Mucosa of descending colon (tissue), 3 donors: ENCODE results near the gene CNTRL. TPM values are rescaled to one million over a fixed set of nuclear protein-coding genes. Genes with fewer than 3 reads are reported as not detected.
"Not testable (repeated sequence)": the region's sequence is repeated elsewhere in the genome, so short reads cannot be mapped to it uniquely, and the experiment has no call there.

Experiments used
- ATAC-seq: fragments of 200-7000 bp; cut with Tn5 transposase; one replicate; pipeline ENCODE4 v1.9.1; 2020; ENCODE audit warnings: mild to moderate bottlenecking, moderate library complexity
- DNase-seq, 3 donors: peaks; one replicate each; pipeline ENCODE4 v3.0.0-alpha.2; 2020
- H3K36me3 ChIP-seq: fragments of 200-600 bp; one replicate; pipeline ENCODE4 v1.8.0; 2021; ENCODE audit warnings: low read depth, mild to moderate bottlenecking
- H3K4me1 ChIP-seq: fragments of 200-600 bp; one replicate; pipeline ENCODE4 v1.8.0; 2021; ENCODE audit warnings: low read depth, mild to moderate bottlenecking
- H3K4me3 ChIP-seq: fragments of 200-600 bp; one replicate; pipeline ENCODE4 v1.8.0; 2021; ENCODE audit warnings: mild to moderate bottlenecking
- H3K9me3 ChIP-seq: fragments of 200-600 bp; one replicate; pipeline ENCODE4 v1.8.0; 2021; ENCODE audit warnings: mild to moderate bottlenecking
- intact Hi-C, 2 donors: fragments of 100-400 bp; cut with DNase I in 1 of 2; cut with micrococcal nuclease in 1 of 2; formaldehyde crosslinking; loops; one replicate each; pipeline versions ENCODE4 v1.11.0 to v1.11.1; 2022; cut with DNase I, micrococcal nuclease
- total RNA-seq, 3 donors: library from RNA; stranded (reverse); fragmentation: NEBNext Ultra II Directional in 2 of 3; extraction: Animal tissue kit (Norgen Biotek cat#: 25700) in 2 of 3; gene quantifications; one replicate each; pipeline versions ENCODE4 v1.2.1 to v1.2.4, GENCODE V29; 2021 to 2023
- TF ChIP-seq, protein P1 (sequence below): fragments of 200-600 bp; IDR thresholded peaks from one replicate; pipeline ENCODE4 v1.8.0; 2022; ENCODE audit warnings: antibody characterized with exemption, mild to moderate bottlenecking
- donor health status: DM: no; HTN: no; CAD: no; lungs with moderate emphysema.
- donor health status: DM: no; HTN: no; CAD: no.
- donor health status: DM: no; HTN: yes; CAD: no.

CNTRL gene
- total RNA-seq, 3 donors from 2014 or later, result 9.6 to 12.4 (median 9.7) TPM

- H3K4me3 ChIP-seq, result no peak overlapping the region
- no peak for ATAC-seq
- TF ChIP-seq, protein P1, sequence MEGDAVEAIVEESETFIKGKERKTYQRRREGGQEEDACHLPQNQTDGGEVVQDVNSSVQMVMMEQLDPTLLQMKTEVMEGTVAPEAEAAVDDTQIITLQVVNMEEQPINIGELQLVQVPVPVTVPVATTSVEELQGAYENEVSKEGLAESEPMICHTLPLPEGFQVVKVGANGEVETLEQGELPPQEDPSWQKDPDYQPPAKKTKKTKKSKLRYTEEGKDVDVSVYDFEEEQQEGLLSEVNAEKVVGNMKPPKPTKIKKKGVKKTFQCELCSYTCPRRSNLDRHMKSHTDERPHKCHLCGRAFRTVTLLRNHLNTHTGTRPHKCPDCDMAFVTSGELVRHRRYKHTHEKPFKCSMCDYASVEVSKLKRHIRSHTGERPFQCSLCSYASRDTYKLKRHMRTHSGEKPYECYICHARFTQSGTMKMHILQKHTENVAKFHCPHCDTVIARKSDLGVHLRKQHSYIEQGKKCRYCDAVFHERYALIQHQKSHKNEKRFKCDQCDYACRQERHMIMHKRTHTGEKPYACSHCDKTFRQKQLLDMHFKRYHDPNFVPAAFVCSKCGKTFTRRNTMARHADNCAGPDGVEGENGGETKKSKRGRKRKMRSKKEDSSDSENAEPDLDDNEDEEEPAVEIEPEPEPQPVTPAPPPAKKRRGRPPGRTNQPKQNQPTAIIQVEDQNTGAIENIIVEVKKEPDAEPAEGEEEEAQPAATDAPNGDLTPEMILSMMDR, result no peak
- no peaks in the 10 kb centered on the region for H3K4me1 ChIP-seq
- intact Hi-C loops, result no loop called here
- H3K36me3 ChIP-seq, result no peaks in the 10 kb centered on the region
- no peak for DNase-seq
- no peaks in the 10 kb centered on the region for H3K9me3 ChIP-seq
Observed at GRCh38 chr9:121034529-121034928, 40.2 kb upstream of the CNTRL start.

DNA sequence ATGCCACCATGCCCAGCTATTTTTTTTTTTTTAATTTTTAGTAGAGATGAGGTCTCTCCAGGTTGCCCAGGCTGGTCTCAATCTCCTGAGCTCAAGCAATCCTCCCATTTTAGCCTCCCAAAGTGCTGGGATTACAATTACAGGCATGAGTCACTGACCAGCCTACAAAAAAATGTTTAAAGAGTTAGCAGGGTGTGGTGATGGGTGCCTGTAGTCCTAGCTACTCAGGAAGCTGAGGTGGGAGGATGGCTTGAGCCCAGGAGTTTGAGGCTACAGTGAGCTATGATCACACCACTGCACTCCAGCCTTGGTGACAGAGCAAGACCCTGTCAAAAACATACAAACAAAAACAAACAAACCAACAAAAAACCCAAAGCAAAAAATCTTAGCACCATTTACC lies 39.0 kb upstream of the CNTRL start:
- ATAC-seq, H3K36me3 ChIP-seq, H3K9me3 ChIP-seq, intact Hi-C loops, H3K4me3 ChIP-seq, DNase-seq, H3K4me1 ChIP-seq: not testable (repeated sequence)

- Histone ChIP-seq H3K4me3 (no peak overlapping the region), H3K9me3 (no peaks in the 10 kb centered on the region), H3K36me3 (no peaks in the 10 kb centered on the region), H3K4me1 (no peaks in the 10 kb centered on the region)
- TF ChIP-seq, protein P1, result no peak
- intact Hi-C loops, result no loop called here
- no peak for DNase-seq
- no peak for ATAC-seq
Observed at GRCh38 chr9:121038362-121038761, 36.4 kb upstream of the CNTRL start.

DNA sequence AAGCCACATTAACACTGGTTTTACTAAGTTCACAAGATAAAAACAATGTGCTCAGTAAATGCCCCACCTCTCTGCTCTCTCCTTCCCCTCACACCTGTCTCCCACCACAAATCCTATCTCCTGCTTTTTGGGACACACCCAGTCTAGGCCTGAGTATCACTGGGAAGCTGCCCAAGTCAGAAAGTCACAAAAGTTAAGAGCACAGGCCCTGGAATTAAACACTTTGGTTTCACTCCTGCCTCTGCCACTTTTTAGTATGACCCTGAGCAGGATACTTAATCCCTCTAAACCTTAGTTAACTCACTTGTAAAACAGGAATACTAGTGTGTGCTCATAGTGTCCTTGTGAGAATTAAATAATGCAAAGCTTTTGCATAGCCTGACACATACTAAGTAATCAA lies 36.0 kb upstream of the CNTRL start:
- intact Hi-C loops, result no loop called here
- TF ChIP-seq, protein P1, result no peak
- no peak for DNase-seq
- ATAC-seq, result no peak
- Histone ChIP-seq H3K4me3 (no peak overlapping the region), H3K4me1 (no peaks in the 10 kb centered on the region), H3K36me3 (no peaks in the 10 kb centered on the region), H3K9me3 (no peaks in the 10 kb centered on the region)

- H3K9me3 ChIP-seq, result no peaks in the 10 kb centered on the region
- H3K36me3 ChIP-seq, result no peaks in the 10 kb centered on the region
- intact Hi-C loops, result no loop called here
- TF ChIP-seq, protein P1, result no peak
- H3K4me3 ChIP-seq, result no peak overlapping the region
- no peak for DNase-seq
- no peaks in the 10 kb centered on the region for H3K4me1 ChIP-seq
- ATAC-seq, result no peak
Observed at GRCh38 chr9:121048175-121048574, 26.6 kb upstream of the CNTRL start.

DNA sequence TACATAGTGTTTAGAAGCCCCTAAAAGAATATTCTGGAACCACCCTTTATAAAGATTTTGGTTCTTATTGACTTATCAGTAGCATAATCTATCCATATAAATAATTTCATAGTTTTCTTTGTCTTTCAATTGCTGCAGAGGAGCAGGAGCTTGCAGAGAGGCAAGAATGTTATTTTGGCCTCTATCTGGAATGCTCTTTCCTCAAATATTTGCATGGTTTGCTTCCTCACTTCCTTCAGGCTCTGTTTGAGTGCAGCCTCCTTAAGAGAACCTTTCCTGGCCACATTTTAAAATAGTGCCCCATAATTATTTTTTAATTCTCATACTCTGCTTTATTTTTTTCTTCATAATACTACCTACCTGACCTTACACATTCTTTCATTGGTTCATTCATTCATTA lies 26.1 kb upstream of the CNTRL start:
- intact Hi-C loops, result no loop called here
- TF ChIP-seq, protein P1, result no peak
- DNase-seq (no peak), ATAC-seq (no peak)
- Histone ChIP-seq H3K4me1 (no peaks in the 10 kb centered on the region), H3K9me3 (no peaks in the 10 kb centered on the region), H3K36me3 (no peaks in the 10 kb centered on the region), H3K4me3 (no peak overlapping the region)
